ENCODE results near the gene SPATA31E1.

DNA sequence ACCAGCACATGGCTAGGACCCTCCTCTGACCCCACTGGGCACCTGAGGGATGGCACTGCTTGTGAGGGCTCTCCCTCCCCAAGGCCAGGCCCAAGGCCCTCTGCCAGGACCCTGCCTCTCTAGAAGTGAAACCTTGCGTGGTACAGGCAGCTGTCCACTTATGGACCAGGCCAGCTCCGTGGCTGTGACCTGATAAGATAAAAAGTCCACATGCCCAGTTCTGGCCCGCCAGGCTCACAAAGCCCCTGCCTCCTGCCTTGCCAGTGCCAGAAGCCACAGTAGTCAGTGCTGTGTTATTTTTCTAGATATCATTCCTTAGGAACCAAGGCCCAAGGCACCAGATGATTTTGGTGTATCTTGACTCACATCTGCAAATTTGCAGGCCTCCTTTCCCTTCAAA, 14.0 kb upstream of the SPATA31E1 start:
- no peak for TF ChIP-seq CTCF (IDR thresholded peaks at IDR 0.05)
- no peak for TF ChIP-seq EZH2phosphoT487 (IDR thresholded peaks at IDR 0.05)
